Body of pancreas (tissue), 4 donors: ENCODE results near the gene SPDYC.

Experiments used
- POLR2A ChIP-seq, 3 donors: fragments of 450-650 bp; IDR thresholded peaks; one replicate each; pipeline ENCODE4 v1.6.1; 2016; ENCODE audit warnings: antibody characterized with exemption in 3 of 3, mild to moderate bottlenecking in 2 of 3
- TF ChIP-seq, protein P1 (sequence below), 7 experiments: fragments of 450-650 bp in 4 of 7; fragments of 200-600 bp in 3 of 7; sonication (generic) in 3 of 7; IDR thresholded peaks; one replicate each; pipeline ENCODE4 v1.5.1; 2016 to 2019; ENCODE audit warnings: antibody characterized with exemption in 7 of 7

DNA sequence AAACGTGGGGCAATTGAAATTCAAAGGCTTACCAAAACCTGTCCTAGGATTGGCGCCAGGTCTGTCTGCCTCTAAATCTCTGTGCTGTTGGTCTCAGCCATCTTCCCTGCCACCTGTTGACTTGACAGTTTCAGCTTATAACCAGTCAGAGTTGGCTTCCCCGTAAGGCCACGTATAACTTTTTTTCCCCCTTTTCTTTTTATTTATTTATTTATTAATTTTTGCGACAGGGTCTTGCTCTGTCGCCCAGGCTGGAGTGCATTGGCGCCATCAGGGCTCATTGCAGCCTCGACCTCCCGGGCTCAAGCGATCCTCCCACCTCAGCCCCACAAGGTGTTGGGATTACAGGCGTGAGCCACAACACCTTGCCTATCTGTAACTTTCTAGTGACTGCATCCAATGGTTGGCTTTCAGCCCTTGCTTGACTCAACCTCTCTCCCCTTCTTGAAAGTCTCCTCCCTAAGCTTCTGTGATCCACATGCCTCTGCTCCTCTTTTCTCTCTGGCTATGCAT is 34.3 kb upstream of the SPDYC start:
- TF ChIP-seq, protein P1, sequence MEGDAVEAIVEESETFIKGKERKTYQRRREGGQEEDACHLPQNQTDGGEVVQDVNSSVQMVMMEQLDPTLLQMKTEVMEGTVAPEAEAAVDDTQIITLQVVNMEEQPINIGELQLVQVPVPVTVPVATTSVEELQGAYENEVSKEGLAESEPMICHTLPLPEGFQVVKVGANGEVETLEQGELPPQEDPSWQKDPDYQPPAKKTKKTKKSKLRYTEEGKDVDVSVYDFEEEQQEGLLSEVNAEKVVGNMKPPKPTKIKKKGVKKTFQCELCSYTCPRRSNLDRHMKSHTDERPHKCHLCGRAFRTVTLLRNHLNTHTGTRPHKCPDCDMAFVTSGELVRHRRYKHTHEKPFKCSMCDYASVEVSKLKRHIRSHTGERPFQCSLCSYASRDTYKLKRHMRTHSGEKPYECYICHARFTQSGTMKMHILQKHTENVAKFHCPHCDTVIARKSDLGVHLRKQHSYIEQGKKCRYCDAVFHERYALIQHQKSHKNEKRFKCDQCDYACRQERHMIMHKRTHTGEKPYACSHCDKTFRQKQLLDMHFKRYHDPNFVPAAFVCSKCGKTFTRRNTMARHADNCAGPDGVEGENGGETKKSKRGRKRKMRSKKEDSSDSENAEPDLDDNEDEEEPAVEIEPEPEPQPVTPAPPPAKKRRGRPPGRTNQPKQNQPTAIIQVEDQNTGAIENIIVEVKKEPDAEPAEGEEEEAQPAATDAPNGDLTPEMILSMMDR (IDR thresholded peaks at IDR 0.05) = no peak
- TF ChIP-seq POLR2A (IDR thresholded peaks at IDR 0.05) = no peak
